HepG2 (cell line): ENCODE results near the gene TIFAB. TPM values are rescaled to one million over a fixed set of nuclear protein-coding genes. Genes with fewer than 3 reads are reported as not detected.

ENCODE experiments used
- HMGXB3 ChIP-seq: sonication (generic); formaldehyde crosslinking; IDR thresholded peaks from 2 replicates; pipeline ENCODE4 v1.4.0; 2020; ENCODE audit warnings: missing genetic modification reagents, borderline replicate concordance
- KDM4B ChIP-seq: sonication (generic); formaldehyde crosslinking; IDR thresholded peaks from 2 replicates; pipeline ENCODE4 v1.4.0; 2020; ENCODE audit warnings: missing genetic modification reagents
- MTA3 ChIP-seq: sonication (generic); formaldehyde crosslinking; IDR thresholded peaks from 2 replicates; pipeline ENCODE4 v1.4.0; 2020; ENCODE audit warnings: missing genetic modification reagents
- PRPF4 ChIP-seq: fragments of 200-400 bp; formaldehyde crosslinking; IDR thresholded peaks from 2 replicates; pipeline ENCODE4 v1.6.1; 2016; ENCODE audit warnings: low read length, low read depth; ENCODE audit not compliant: poor library complexity, severe bottlenecking
- polyA plus RNA-seq, 8 experiments: library from polyadenylated mRNA; depleted of rRNA in 3 of 8; stranded (reverse) in 7 of 8; unstranded in 1 of 8; fragments of >200 nt; fragmentation: Illumina TruSeq in 4 of 8; extraction: Trizol in 4 of 8; gene quantifications; 2 replicates each; pipeline versions ENCODE4 v1.2.1 to v1.2.3, GENCODE V29; 2011 to 2016; ENCODE audit warnings: low read depth in 4 of 8, missing spikeins in 1 of 8, mixed read lengths in 1 of 8; ENCODE audit not compliant: insufficient read depth in 1 of 8
- total RNA-seq, 5 experiments: library from RNA; depleted of rRNA; stranded (reverse); fragments of >200 nt; fragmentation: Illumina TruSeq; extraction: Trizol; gene quantifications; 2 replicates each; pipeline ENCODE4 v1.2.3, GENCODE V29; 2016; ENCODE audit warnings: low read depth in 1 of 5
- TF ChIP-seq, protein P1 (sequence below): sonication (generic); formaldehyde crosslinking; IDR thresholded peaks from 2 replicates; pipeline ENCODE4 v1.5.0; 2020; ENCODE audit warnings: mild to moderate bottlenecking, missing genetic modification reagents, borderline replicate concordance

The TIFAB gene
- total and polyA plus RNA-seq, 2 of the 13 experiments (the other 11 are each of a cell fraction or from before 2014, with no cell fraction given) = not detected

GRCh38 chr5:135440916-135441315, 11.2 kb downstream of the TIFAB start (continued):
- TF ChIP-seq, protein P1, sequence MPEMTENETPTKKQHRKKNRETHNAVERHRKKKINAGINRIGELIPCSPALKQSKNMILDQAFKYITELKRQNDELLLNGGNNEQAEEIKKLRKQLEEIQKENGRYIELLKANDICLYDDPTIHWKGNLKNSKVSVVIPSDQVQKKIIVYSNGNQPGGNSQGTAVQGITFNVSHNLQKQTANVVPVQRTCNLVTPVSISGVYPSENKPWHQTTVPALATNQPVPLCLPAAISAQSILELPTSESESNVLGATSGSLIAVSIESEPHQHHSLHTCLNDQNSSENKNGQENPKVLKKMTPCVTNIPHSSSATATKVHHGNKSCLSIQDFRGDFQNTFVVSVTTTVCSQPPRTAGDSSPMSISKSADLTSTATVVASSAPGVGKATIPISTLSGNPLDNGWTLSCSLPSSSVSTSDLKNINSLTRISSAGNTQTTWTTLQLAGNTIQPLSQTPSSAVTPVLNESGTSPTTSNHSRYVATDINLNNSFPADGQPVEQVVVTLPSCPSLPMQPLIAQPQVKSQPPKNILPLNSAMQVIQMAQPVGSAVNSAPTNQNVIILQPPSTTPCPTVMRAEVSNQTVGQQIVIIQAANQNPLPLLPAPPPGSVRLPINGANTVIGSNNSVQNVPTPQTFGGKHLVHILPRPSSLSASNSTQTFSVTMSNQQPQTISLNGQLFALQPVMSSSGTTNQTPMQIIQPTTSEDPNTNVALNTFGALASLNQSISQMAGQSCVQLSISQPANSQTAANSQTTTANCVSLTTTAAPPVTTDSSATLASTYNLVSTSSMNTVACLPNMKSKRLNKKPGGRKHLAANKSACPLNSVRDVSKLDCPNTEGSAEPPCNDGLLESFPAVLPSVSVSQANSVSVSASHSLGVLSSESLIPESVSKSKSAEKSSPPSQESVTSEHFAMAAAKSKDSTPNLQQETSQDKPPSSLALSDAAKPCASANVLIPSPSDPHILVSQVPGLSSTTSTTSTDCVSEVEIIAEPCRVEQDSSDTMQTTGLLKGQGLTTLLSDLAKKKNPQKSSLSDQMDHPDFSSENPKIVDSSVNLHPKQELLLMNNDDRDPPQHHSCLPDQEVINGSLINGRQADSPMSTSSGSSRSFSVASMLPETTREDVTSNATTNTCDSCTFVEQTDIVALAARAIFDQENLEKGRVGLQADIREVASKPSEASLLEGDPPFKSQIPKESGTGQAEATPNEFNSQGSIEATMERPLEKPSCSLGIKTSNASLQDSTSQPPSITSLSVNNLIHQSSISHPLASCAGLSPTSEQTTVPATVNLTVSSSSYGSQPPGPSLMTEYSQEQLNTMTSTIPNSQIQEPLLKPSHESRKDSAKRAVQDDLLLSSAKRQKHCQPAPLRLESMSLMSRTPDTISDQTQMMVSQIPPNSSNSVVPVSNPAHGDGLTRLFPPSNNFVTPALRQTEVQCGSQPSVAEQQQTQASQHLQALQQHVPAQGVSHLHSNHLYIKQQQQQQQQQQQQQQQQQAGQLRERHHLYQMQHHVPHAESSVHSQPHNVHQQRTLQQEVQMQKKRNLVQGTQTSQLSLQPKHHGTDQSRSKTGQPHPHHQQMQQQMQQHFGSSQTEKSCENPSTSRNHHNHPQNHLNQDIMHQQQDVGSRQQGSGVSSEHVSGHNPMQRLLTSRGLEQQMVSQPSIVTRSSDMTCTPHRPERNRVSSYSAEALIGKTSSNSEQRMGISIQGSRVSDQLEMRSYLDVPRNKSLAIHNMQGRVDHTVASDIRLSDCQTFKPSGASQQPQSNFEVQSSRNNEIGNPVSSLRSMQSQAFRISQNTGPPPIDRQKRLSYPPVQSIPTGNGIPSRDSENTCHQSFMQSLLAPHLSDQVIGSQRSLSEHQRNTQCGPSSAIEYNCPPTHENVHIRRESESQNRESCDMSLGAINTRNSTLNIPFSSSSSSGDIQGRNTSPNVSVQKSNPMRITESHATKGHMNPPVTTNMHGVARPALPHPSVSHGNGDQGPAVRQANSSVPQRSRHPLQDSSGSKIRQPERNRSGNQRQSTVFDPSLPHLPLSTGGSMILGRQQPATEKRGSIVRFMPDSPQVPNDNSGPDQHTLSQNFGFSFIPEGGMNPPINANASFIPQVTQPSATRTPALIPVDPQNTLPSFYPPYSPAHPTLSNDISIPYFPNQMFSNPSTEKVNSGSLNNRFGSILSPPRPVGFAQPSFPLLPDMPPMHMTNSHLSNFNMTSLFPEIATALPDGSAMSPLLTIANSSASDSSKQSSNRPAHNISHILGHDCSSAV (CRISPR knock-in tag) = no peak
- TF ChIP-seq HMGXB3 (CRISPR knock-in tag) (no peak), PRPF4 (no peak), KDM4B (no peak), MTA3 (CRISPR knock-in tag) (no peak)
